Measurements from ENCODE around the gene SDR42E1. TPM values are rescaled to one million over a fixed set of nuclear protein-coding genes. Genes with fewer than 3 reads are reported as not detected.
"Not testable (repeated sequence)": the region's sequence is repeated elsewhere in the genome, so short reads cannot be mapped to it uniquely, and the experiment has no call there.

SDR42E1 gene
- total RNA-seq, 1 donor from 2014 or later, result 0.41 TPM

GRCh38 chr16:82040296-82040695 lies 29.0 kb upstream of the SDR42E1 start:
- no peak for DNase-seq (ENCODE audit: low spot score in 2 of 2)
- no peak for FAIRE-seq

DNA sequence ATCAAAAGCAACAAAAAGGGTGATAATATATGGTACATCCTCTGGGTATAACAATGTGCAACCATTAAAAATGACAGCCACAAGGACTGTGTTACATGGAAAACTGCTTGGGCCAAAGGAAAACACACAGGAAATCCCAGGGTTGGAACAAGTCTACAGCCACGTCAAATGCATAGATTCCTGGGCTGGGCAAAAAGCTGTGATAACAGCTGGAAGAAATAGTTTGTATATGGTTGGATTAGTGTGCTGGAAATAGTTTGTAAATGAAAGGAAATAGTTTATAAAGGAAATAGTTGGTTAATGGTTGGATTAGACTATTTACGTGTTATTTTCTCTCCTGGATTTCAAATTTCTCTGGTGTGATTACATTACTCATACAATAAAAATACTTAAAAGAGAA lies 26.4 kb upstream of the SDR42E1 start:
- no peak for FAIRE-seq
- DNase-seq (ENCODE audit: low spot score in 2 of 2), result no peak

- no peak for FAIRE-seq
- no peak for DNase-seq (ENCODE audit: low spot score in 2 of 2)
These were observed 26.0 kb upstream of the SDR42E1 start for GRCh38 chr16:82037251-82037650.

DNA sequence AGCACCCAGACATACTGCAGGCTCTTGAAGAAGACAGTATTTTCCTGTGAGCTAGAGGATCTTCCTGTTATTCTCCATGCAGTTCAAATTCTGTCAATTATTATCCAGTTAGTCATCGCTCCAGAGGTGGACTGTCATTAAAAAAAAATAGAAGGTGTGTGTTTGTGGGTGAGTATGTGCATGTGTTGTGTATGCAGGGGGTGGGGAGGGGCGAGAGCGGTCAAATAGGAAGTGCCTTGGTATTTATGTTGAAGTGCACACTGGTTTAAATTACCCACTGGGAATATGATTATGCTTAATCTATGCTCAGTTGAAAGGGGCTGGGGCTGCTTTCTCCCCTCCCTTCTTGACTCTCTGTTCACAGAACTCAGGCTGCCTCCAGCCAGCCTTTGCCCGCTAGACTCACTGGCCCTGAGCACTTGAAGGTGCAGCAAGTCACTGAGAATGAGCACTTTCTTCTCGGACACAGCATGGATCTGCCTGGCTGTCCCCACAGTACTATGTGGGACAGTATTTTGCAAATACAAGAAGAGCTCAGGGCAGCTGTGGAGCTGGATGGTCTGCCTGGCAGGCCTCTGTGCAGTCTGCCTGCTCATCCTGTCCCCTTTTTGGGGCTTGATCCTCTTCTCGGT lies 23.8 kb upstream of the SDR42E1 start, which contains the start of gene HSD17B2:
Gene HSD17B2 (plus strand): TSS at position 273 of the 632 bp plus-strand sequence. CDS start 172 bp downstream, at position 445.
- no peak for FAIRE-seq
- DNase-seq (ENCODE audit: low spot score in 2 of 2), result no peak

GRCh38 chr16:82033683-82034300 lies 22.5 kb upstream of the SDR42E1 start:
- FAIRE-seq, result no peak
- no peak for DNase-seq (ENCODE audit: low spot score in 2 of 2)

DNA sequence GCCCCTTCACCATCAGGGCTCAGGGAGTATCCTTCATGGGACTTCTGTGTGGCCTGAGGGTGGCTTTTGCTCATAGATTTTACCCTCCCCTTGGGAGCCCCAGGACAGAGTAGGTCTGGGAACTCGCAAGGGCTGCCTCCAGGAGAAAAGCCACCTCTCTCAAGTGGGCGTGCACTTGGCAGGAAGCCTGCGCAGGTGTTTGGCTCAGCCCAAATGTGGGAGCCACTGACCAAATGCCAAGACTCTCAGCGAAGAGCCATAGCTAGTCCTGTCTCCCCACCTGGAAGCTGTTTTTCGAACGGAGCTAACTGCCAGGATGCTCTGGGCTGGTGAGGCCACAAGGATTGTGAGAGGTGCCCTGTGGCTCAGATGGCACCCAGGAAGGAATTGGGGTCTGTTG lies 21.7 kb upstream of the SDR42E1 start:
- DNase-seq (ENCODE audit: low spot score in 2 of 2) (no peak), FAIRE-seq (no peak)

DNA sequence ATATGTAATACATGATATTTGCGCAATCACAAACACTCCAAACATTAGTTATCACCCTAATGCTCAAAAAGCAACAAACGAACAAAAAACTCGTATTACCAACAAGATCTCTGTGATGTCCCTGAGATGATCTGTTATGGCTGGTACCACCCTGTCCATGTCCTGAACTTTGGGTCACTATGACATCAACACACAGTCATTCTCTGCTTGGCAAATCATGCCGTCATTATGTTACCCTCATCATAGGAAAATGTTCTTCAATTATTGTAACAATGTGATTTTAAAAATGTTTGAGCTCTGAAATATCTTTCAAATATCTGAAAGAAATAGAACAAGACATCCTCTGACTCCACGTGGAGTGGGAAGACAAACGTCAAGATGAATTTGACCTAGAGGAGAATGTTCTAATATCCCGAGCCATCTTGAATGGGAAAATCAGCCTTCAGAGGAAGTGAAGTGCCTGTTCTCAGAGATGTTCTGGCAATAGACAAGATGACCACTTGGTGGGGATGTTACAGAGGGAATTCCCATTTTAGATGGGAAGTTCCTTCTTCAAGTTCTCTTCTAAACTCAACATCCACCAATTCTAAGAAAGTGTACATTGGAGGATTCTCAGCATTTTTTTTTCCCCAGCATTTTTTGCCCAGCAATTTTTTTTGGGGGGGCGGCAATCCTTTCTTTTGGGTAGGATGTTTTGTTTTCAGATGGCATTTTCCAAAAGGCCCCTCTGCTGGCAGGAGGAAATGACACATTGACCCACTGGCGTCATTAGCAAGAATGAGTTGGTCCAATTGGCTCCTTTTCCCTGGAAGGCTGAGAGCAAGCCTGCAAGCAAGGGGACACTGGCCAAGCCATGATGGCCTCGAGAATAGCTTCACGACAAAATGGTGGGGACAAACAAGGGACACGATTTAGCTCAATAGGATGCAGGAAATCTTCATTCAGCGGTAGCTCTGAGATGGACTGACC lies 20.1 kb upstream of the SDR42E1 start:
- DNase-seq (ENCODE audit: low spot score in 2 of 2) (peak; percentile 32 to 46), FAIRE-seq (no peak)

DNA sequence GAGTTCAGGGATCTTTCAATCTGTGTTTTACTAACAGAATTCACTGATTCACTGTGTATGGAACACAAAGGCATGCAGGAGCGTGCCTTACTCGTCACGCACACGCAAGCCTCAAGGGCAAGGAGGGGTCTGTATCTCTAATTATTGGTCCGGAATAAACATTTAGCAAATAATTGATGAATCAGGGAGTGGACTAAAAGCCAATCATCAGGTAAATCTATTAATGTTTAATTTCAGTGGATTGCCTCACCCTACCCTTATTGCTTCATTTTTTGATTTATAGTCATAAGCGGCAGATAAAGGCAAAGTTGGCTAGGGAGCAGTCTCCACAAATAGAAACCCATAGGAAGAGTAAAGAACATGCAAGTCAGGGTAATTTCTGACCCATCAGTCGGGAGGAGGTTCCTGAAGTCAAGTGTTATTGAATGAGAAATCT lies 16.4 kb upstream of the SDR42E1 start:
- DNase-seq (ENCODE audit: low spot score in 2 of 2) (no peak), FAIRE-seq (no peak)

- FAIRE-seq (no peak), DNase-seq (ENCODE audit: low spot score in 2 of 2) (no peak)
These were observed 13.6 kb upstream of the SDR42E1 start for GRCh38 chr16:82024883-82025282.

GRCh38 chr16:82024316-82024715 lies 13.0 kb upstream of the SDR42E1 start:
- DNase-seq (ENCODE audit: low spot score in 2 of 2), result no peak
- no peak for FAIRE-seq

GRCh38 chr16:82023206-82023605 lies 11.9 kb upstream of the SDR42E1 start:
- FAIRE-seq (no peak), DNase-seq (ENCODE audit: low spot score in 2 of 2) (no peak)

GRCh38 chr16:82020051-82020450 lies 8.8 kb upstream of the SDR42E1 start:
- FAIRE-seq, result no peak
- no peak for DNase-seq (ENCODE audit: low spot score in 2 of 2)

GRCh38 chr16:82019535-82019934 lies 8.3 kb upstream of the SDR42E1 start:
- FAIRE-seq, result no peak
- no peak for DNase-seq (ENCODE audit: low spot score in 2 of 2)

DNA sequence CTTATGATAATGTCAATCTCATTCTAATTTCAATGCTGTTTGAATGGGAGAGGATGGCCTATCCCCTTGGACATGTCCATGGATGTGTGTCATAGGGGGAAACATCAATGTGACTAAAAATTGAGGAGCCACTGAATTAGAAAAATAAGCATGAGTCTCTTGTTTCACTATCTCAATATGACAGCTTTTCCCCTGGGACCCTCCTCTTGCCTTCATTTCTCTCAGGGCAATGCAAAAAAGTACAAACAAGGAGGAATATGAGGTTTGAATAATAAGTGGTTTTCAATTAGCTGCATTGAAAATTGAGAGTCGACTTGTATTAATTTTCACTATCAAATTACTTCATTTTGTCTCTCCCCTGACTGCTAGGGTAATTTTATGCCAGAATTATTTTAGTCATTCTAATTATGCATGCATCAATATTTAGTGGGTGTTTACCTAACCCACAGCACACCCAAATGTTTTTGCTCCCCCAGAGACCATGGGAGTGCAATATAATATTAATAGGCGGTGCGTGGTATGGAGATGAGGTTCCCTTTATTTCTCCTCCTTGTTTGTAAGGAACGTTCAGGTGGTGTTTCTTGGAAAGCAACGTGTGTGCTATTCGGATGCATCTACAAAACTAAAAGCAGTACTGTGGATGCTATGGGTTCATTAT lies 6.8 kb upstream of the SDR42E1 start:
- no peak for FAIRE-seq
- no peak for DNase-seq (ENCODE audit: low spot score in 2 of 2)

DNA sequence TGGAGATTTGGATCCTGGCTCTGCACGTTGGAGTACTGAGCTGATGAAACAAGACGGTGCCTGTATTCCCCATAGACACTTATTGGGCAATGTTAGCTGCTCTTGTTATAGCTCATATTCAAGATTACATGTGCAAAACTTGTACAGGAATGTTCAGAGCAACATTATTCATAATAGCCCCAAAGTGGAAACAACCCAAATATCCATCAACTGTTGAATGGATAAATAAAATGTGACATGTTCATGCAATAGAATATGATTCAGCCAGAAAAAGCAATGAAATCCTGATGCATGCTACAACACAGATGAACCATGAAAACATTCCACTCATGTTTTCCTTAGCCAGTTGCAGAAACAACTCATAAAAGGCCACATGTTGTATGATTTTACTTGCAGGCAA lies 5.7 kb upstream of the SDR42E1 start:
- DNase-seq (ENCODE audit: low spot score in 2 of 2) (no peak), FAIRE-seq (no peak)

- FAIRE-seq (no peak), DNase-seq (ENCODE audit: low spot score in 2 of 2) (no peak)
These were observed 5.0 kb upstream of the SDR42E1 start for GRCh38 chr16:82016263-82016662.

DNA sequence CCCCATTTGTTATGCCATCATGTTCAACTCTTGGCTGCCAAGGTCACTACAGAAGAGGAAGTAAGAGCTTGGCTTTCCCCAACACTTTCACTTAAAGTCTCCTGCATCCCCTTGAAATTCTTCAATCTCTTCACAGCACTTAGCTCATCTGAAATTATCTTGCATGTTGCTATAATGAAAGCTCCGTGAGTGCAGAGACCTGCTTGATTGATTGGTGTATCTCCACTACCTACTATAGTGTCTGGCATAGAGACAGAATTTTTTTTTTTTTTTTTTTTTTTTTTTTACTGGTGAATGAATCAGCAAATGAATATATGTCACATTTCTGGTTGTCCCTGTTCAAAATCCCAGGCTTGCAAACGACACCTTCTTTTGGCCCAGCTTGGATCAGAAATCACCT lies 1.9 kb upstream of the SDR42E1 start:
- no peak for FAIRE-seq
- DNase-seq (ENCODE audit: low spot score in 2 of 2), result no peak

DNA sequence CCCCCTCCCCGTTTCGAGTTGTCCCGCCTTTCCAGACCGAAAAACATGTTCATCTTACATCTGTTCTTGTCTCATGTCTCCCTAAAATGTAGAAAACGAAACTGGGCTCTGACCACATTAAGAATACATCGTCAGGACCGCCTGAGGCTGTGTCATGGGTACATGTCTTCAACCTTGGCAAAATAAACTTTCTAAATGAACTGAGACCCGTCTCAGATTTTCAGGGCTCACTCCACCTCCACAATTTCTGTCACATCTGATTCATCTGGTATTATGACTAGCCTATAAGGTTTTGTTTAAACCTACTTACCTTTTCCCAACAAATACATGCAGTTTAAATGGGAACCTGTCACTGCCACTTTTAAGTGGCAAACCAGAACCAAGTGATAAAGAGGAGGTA lies 621 bp downstream of the SDR42E1 start:
- DNase-seq (ENCODE audit: low spot score in 2 of 2) (no peak), FAIRE-seq (no peak)

- not testable (repeated sequence) for FAIRE-seq; DNase-seq (ENCODE audit: low spot score in 2 of 2)
These were observed 1.5 kb downstream of the SDR42E1 start for GRCh38 chr16:82009789-82010188.

DNA sequence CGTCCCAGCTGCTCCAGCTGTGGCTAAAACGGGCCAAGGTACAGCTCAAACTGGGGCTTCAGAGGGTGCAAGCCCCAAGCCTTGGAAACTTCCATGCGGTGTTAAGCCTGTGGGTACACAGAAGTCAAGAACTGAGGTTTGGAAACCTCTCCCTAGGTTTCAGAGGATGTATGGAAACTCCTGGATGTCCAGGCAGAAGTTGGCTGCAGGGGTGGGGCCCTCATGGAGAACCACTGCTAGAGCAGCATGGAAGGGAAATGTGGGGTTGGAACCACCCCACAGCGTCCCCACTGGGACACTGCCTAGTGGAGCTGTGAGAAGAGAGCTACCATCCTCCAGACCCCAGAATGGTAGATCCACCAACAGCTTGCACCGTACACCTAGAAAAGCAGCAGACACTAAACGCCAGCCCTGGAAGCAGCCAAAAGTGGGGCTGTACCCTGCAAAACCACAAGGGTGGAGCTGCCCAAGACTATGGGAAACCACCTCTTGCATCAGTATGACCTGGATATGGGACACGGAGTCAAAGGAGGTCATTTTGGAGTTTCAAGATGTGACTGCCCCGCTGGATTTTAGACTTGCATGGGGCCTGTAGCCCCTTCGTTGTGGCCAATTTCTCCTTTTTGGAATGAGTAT lies 2.2 kb downstream of the SDR42E1 start:
- FAIRE-seq, result no peak
- DNase-seq (ENCODE audit: low spot score in 2 of 2), result no peak
